HG03280 (cell line): Measurements from ENCODE around the gene NT5C.

Experiments
- ATAC-seq: cut with Tn5 transposase; IDR thresholded peaks from one replicate; pipeline ENCODE4 v1.9.1; 2021; ENCODE audit warnings: mild to moderate bottlenecking, moderate library complexity; ENCODE audit not compliant: unreplicated experiment

Gene NT5C

DNA sequence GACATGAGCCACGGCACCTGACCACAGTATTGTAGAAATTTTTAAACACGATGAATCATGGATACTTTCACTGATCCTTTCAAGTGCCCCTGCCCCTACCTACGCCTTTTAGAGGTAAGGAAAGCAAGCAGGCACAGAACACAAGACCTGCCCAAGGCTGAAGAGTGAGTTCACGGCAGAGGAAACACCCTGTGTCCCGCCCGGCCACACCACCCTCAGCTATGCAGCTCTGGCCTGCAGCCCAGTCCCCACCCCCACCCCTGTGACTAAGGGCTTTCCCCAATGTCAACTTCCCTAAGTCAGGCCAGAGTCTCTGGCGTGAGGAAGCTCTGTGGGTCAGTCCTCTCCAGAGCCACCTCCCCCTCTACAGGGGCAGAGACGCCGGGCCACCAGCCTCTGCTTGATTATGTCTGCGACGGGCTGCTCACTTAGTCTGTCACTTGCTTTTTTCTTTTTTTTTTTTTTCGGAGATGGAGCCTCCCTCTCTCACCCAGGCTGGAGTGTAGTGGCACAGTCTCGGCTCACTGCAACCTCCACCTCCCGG is 35.4 kb downstream of the NT5C start:
- no peak for ATAC-seq

- no peak for ATAC-seq
These were observed 36.6 kb downstream of the NT5C start for GRCh38 chr17:75094871-75095399.

GRCh38 chr17:75093548-75094158 is 37.9 kb downstream of the NT5C start:
- ATAC-seq: no peak

GRCh38 chr17:75091855-75092327 is 39.7 kb downstream of the NT5C start:
- no peak for ATAC-seq

DNA sequence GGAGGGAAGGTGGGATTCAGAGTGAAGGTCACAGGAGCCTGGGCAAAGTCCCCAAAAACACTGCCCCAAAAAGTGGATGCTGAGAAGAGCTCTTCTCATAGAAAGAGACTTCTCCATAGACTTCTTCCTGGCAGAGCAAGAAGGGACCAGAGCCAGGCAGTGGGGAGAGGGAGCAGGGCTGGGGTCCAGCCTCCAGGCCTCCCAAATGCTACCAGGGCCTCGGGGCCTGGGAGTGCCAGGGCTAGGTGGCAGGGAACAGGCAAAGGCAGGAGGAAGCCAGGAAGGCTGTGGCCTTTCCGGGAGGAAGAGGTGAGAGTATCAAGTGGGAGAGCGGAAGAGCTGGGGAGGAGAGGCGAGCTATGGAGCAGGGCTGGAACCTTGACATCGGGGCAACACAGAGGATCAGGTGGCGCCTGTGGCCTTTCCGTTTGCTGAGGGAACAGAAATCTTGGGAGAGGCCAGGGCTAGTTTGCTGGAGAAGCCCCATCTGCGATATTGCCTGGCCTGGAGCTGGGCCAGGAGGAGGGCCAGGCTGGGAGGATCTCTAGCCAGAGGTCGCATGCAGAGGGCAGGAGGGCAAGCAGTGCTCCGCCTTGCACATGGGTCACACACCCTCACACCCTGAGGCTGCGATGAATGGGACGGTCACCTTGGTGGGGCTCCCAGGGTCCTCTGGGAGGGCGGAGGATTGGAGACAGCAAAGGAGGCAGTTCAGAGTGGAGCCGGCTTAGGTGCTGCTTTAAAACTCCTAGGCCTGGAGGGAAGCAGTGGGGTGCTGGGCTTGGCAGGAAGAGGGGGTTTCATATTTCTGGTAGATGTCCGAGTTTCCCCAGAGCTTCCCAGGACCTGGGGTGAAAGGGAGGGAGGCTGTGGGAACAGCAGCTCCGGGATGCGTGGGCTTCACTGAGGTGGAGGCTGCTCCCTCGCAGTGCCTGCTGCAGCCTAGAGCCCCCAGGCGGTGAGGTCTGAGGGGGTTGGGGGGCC is 40.4 kb downstream of the NT5C start:
- no peak for ATAC-seq

- ATAC-seq: no peak
These were observed 42.8 kb downstream of the NT5C start for GRCh38 chr17:75088465-75089417.

DNA sequence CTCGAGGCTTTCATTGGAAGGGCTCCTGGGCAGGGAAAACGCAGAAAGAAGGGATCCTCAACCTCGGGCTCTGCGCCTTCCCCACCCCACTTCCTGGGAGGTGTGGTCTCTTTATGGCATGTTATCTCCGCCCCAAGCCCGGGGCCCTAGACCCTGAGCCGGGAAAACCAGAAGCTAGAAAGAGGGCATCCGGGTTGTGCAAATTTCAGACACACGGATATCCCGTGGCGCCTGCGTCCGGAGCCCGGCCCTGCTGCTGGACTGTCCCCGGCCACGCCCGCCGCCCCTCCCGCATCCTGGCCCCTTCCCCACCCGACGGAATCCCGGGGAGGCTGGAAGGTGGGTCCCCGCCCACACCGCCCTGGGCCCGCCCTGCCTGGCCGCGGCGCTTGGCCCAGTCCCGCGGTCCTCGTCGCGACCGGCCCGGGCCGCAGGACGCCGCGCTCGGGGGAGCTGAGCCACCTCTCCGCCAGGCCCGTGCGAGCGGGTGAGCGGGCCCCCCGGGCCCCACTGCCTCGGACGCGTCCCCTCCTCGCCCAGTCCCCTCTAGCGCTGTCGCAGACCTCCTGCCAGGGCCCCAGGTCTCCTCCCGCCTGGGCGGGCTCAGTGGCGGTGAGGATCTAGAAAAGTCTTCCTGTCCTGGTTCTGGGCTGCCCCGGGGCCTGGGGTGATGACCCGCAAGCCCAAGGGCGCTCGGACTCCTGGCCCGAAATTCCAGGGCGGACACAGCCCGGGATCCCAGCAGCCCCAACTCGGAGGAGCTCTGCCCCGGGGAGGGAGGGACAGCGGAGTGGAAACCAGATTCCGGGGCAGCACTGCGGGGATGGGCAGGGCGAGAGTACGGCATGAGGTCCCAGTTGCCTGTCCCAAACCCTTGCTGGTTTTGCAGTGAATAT is 43.7 kb downstream of the NT5C start, which contains the start of gene SLC16A5:
Gene SLC16A5 (plus strand): TSS at position 397 of the 896 bp plus-strand sequence. CDS start 5,683 bp downstream, outside the sequence.
- ATAC-seq: no peak

DNA sequence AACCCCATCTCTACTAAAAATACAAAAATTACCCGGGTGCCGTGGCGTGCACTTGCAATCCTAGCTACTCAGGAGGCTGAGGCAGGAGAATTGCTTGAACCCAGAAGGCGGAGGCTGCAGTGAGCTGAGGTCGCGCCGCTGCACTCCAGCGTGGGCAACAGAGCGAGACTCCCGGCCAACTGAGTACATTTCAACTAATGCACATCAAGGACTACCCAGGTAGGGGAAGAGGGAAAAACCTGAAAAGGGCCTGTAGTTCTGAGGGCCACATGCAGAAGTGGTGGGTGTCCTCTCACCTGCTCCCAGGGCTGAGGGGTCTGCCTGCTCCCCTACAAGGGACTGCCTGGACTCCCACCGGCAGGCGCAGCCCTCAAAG is 44.4 kb downstream of the NT5C start:
- no peak for ATAC-seq

DNA sequence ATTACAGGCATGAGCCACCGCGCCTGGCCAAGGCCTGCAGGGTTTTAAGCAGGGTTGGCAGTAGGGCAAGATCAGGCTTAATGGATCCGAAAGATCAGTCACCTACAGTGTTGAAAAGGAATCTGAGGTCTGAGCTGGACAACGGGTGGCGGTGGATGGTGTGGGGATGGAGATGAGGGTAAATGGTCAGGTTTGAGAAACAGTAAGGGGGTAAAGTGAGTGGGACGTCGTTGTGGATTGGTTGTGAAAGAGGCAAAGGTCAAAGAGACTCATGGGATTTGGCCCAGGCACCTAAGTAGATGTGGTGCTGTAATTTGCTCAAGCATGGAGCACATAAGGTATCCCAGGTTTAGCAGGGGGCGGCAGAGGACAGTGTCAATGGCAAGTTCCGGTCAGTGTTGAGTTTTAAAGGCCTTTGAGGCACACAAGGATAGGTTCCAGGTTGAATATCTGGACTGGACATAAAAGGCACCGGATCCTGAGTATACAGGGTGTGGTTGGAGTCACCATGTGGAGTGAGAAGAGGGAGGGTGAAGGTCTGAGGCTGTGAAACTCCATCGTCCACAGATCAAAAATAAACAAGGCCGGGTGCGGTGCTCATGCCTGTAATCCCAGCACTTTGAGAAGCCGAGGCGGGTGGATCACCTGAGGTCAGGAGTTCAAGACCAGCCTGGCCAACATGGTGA is 44.9 kb downstream of the NT5C start:
- ATAC-seq: no peak

DNA sequence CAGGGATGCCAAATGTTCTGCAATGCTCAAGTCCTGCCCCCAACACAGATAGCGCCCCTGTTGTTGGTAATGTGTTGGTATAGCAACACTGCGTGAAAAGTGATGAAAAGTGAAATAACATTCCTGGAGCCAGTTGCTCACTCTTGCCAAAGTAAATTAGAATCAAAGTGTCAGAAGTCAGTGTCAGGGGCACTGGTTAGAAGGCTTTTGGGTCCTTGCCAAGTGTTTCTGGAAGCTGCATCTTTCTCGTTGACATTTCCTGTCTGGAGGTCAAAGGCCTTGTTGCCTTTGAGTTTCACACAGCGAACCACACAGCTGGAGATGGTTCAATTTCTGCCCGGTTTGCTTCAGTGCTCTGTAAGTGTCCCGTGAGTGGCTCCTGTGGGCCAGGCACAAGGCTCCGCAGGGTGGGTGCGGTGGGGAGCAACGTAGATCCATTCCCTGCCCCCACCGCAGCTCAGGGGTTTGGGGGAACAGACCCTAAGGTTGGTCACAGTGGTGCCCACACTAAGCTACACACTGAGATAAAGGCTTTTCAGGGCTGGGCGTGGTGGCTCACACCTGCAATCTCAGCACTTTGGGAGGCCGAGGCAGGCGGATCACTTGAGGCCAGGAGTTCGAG is 47.4 kb downstream of the NT5C start:
- no peak for ATAC-seq

DNA sequence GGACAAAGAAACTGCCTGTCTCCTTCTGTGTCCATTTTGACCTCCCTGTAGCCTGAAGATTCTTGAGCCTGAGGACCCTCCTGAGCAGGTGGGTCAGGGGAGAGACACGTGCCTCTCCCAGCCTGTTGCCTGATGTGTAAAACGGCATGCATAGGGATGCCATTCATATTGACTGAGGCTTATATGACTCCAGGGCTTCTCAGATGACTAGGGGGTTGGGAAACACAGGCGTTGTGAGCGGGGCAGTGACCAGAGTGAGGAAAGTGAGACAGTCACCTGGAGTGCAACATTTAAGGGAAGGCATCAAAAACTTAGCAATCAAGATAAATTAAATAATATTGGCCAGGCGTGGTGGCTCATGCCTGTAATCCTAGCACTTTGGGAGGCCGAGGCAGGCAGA is 48.9 kb downstream of the NT5C start:
- no peak for ATAC-seq

DNA sequence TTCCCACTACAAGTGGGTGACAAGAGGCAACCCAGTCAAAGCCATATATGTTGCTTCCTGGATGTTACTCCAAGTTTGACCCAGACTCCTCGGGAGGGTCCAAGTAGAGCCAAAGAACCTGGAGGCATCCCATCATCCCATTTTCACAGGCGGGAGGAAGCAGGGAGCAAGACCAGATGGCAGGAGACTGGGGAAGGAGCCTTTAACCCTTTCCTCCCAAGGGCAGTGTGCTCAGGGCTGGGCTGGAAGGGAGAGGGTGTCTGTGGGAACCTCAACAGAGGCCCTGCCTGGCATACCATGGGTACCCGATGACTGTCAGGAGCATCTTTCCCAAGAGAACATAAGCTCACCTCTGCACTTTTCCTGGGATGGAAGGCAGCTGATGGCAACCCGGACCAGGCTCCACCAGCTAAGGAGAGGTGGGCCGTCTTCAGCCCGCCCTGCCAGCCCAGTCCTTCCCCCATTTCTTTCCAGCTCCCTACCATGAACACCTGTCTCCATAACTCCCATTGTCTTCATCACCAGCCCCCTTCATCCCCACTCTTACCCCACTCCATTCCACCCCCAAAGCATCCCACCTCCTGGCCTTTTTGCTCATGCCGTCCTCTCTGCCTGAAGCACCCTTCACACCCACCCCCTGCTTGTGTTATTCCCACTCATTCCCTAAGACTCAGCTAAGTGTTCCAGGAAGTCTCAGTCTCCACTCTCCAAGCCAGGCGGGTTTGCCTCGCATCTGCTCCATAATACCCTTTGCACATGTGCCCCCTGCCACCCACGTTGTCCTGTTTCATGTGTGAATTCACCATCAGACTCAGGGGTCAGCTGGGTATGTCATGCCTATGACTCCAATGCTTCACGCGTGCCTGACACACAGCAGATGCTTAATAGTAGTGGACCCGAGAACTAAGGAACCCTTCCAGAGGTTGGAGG is 49.7 kb downstream of the NT5C start:
- ATAC-seq: no peak
